ENCODE measurements around the gene IGSF21. TPM values are rescaled to one million over a fixed set of nuclear protein-coding genes. Genes with fewer than 3 reads are reported as not detected.
A peak's percentile ranks its signal among the peaks of the same experiment; 100 is the strongest.

The IGSF21 gene
- total and polyA plus RNA-seq, 2 of the 8 experiments (the other 6 are each of a cell fraction or from before 2014, with no cell fraction given), result 22.5 to 28.5 TPM

- TF ChIP-seq CHD7 (IDR thresholded peaks at IDR 0.05; ENCODE audit: insufficient replicate concordance, low read length), result no peak
- TF ChIP-seq CEBPB (IDR thresholded peaks at IDR 0.05; ENCODE audit: low read depth, low read length), result no peak
- no peak for TF ChIP-seq SUZ12 (IDR thresholded peaks at IDR 0.05; ENCODE audit: low read length)
- peak; percentile 44; the same call in 1 of the 2 replicates for TF ChIP-seq E2F6 (IDR thresholded peaks at IDR 0.05)
- no peak for TF ChIP-seq RBBP5 (IDR thresholded peaks at IDR 0.05; ENCODE audit: borderline replicate concordance, low read depth, low read length)
- no peak for TF ChIP-seq ATF3 (IDR thresholded peaks at IDR 0.05; ENCODE audit: insufficient read depth, low read depth, low read length)
- TF ChIP-seq GTF2F1 (IDR thresholded peaks at IDR 0.05; ENCODE audit: borderline replicate concordance, low read depth, low read length), result no peak
- TF ChIP-seq HDAC2 (IDR thresholded peaks at IDR 0.05; ENCODE audit: borderline replicate concordance in 1 of 2, low read depth in 2 of 2, low read length in 2 of 2), result peak; percentile 68 to 80; a peak in 3 of 4 replicates
These were observed 190.5 kb downstream of the IGSF21 start (continued) for GRCh38 chr1:18297896-18298648.
